HL-60 (cell line): ENCODE results near the gene GET4.

ENCODE experiments used
- POLR2AphosphoS5 ChIP-seq: IDR thresholded peaks from 2 replicates; pipeline ENCODE4 v1.6.1; 2012; ENCODE audit warnings: low read depth
- TF ChIP-seq, protein P1 (sequence below): IDR thresholded peaks from one replicate; pipeline ENCODE4 v1.5.1; 2011; ENCODE audit warnings: low read length, control low read depth, inconsistent platforms; ENCODE audit not compliant: insufficient read depth
- TF ChIP-seq, protein P2 (sequence below): IDR thresholded peaks from 2 replicates; pipeline ENCODE4 v1.6.1; 2012; ENCODE audit warnings: low read depth; ENCODE audit not compliant: insufficient replicate concordance

DNA sequence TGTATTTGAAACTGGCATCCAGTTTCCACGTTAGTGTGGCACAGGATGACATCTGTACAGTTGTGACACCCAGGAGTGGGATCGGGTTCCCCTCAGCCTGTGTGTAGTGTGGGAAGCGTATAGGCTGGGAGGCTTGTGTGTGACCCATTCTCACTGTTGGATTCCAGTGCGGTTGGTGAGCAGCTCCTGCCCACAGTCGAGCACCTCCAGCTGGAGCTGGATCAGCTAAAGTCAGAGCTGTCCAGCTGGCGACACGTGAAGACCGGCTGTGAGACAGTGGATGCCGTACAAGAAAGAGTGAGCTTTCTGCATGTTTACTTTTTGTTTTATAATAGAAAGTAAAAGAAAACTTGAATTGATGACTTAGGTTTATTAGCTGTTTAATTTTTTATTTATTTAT, 18.7 kb upstream of the GET4 start:
- TF ChIP-seq, protein P1, sequence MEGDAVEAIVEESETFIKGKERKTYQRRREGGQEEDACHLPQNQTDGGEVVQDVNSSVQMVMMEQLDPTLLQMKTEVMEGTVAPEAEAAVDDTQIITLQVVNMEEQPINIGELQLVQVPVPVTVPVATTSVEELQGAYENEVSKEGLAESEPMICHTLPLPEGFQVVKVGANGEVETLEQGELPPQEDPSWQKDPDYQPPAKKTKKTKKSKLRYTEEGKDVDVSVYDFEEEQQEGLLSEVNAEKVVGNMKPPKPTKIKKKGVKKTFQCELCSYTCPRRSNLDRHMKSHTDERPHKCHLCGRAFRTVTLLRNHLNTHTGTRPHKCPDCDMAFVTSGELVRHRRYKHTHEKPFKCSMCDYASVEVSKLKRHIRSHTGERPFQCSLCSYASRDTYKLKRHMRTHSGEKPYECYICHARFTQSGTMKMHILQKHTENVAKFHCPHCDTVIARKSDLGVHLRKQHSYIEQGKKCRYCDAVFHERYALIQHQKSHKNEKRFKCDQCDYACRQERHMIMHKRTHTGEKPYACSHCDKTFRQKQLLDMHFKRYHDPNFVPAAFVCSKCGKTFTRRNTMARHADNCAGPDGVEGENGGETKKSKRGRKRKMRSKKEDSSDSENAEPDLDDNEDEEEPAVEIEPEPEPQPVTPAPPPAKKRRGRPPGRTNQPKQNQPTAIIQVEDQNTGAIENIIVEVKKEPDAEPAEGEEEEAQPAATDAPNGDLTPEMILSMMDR: no peak
- TF ChIP-seq, protein P2, sequence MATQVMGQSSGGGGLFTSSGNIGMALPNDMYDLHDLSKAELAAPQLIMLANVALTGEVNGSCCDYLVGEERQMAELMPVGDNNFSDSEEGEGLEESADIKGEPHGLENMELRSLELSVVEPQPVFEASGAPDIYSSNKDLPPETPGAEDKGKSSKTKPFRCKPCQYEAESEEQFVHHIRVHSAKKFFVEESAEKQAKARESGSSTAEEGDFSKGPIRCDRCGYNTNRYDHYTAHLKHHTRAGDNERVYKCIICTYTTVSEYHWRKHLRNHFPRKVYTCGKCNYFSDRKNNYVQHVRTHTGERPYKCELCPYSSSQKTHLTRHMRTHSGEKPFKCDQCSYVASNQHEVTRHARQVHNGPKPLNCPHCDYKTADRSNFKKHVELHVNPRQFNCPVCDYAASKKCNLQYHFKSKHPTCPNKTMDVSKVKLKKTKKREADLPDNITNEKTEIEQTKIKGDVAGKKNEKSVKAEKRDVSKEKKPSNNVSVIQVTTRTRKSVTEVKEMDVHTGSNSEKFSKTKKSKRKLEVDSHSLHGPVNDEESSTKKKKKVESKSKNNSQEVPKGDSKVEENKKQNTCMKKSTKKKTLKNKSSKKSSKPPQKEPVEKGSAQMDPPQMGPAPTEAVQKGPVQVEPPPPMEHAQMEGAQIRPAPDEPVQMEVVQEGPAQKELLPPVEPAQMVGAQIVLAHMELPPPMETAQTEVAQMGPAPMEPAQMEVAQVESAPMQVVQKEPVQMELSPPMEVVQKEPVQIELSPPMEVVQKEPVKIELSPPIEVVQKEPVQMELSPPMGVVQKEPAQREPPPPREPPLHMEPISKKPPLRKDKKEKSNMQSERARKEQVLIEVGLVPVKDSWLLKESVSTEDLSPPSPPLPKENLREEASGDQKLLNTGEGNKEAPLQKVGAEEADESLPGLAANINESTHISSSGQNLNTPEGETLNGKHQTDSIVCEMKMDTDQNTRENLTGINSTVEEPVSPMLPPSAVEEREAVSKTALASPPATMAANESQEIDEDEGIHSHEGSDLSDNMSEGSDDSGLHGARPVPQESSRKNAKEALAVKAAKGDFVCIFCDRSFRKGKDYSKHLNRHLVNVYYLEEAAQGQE: no peak
- no peak for TF ChIP-seq POLR2AphosphoS5
